Activated CD8-positive, alpha-beta T cell treated with anti-CD3 and anti-CD28 coated beads for 36 hours (primary cell): ENCODE results near the gene CSPG5. TPM values are rescaled to one million over a fixed set of nuclear protein-coding genes. Genes with fewer than 3 reads are reported as not detected.

Experiments
- ATAC-seq: fragments of 200-7000 bp; cut with Tn5 transposase; one replicate; pipeline ENCODE4 v1.10.0; 2021; ENCODE audit warnings: mild to moderate bottlenecking, moderate library complexity
- CTCF ChIA-PET: fragments of 350-600 bp; sonication (Branson Sonifier 250); formaldehyde crosslinking; loops from one replicate; lab custom pipeline; 2021; ENCODE audit warnings: antibody characterized with exemption; lab: Charles Lee
- POLR2A ChIA-PET: fragments of 350-600 bp; sonication (Branson Sonifier 250); formaldehyde crosslinking; loops from one replicate; lab custom pipeline; 2021; ENCODE audit warnings: antibody characterized with exemption; lab: Charles Lee
- DNase-seq: peaks from one replicate; pipeline ENCODE4 v3.0.0-alpha.2; 2020
- H3K27ac Mint-ChIP-seq: one replicate; pipeline ENCODE4 v1.8.0; 2021; ENCODE audit warnings: mild to moderate bottlenecking, mixed read lengths
- H3K27me3 Mint-ChIP-seq: one replicate; pipeline ENCODE4 v1.8.0; 2021; ENCODE audit warnings: mixed read lengths
- H3K36me3 Mint-ChIP-seq: one replicate; pipeline ENCODE4 v1.8.0; 2021; ENCODE audit warnings: low read depth, mixed read lengths
- H3K4me1 Mint-ChIP-seq: one replicate; pipeline ENCODE4 v1.8.0; 2021; ENCODE audit warnings: low read depth, mixed read lengths
- H3K4me3 Mint-ChIP-seq: one replicate; pipeline ENCODE4 v1.8.0; 2021; ENCODE audit warnings: mild to moderate bottlenecking, moderate library complexity, mixed read lengths
- H3K9me3 Mint-ChIP-seq: one replicate; pipeline ENCODE4 v1.8.0; 2021; ENCODE audit warnings: mixed read lengths
- CTCF ChIP-seq: fragments of 200-600 bp; IDR thresholded peaks from one replicate; pipeline ENCODE4 v1.8.0; 2022; ENCODE audit warnings: antibody characterized with exemption, mild to moderate bottlenecking
- intact Hi-C: fragments of 100-400 bp; cut with micrococcal nuclease; formaldehyde crosslinking; loops from one replicate; pipeline ENCODE4 v1.10.0; 2022
- total RNA-seq, 2 experiments: library from RNA; stranded (reverse); gene quantifications; one replicate each; pipeline ENCODE4 v1.2.3, GENCODE V29; 2021

CSPG5 gene
- total RNA-seq, 2 experiments from 2014 or later, result 0.54 to 0.58 TPM

GRCh38 chr3:47610583-47610982 is 31.9 kb upstream of the CSPG5 start:
- ChIA-PET POLR2A (no interaction called here), CTCF (no interaction called here)
- no peak for DNase-seq

GRCh38 chr3:47607335-47607734 is 28.7 kb upstream of the CSPG5 start:
- no peaks in the 10 kb centered on the region for H3K27me3 Mint-ChIP-seq
- no peak for TF ChIP-seq CTCF
- peaks cover 55% of the 10 kb centered on the region for H3K36me3 Mint-ChIP-seq
- POLR2A ChIA-PET, result no interaction called here
- H3K4me1 Mint-ChIP-seq, result no peaks in the 10 kb centered on the region
- no peak for DNase-seq
- no peak overlapping the region for H3K27ac Mint-ChIP-seq
- H3K4me3 Mint-ChIP-seq, result no peak overlapping the region
- intact Hi-C loops, result no loop called here
- no peaks in the 10 kb centered on the region for H3K9me3 Mint-ChIP-seq
- ATAC-seq, result no peak
- CTCF ChIA-PET, result interaction anchor here (1.2 kb wide), 1 partner anchor 9 kb away, joined by 3 read pairs; no protein-coding TSS in a partner anchor

More at GRCh38 chr3:47610583-47610982, 31.9 kb upstream of the CSPG5 start:
- Mint-ChIP-seq H3K4me3 (no peak overlapping the region), H3K36me3 (peaks cover 44% of the 10 kb centered on the region), H3K27ac (no peak overlapping the region), H3K4me1 (no peaks in the 10 kb centered on the region), H3K27me3 (no peaks in the 10 kb centered on the region), H3K9me3 (no peaks in the 10 kb centered on the region)
- ATAC-seq, result no peak
- no peak for TF ChIP-seq CTCF
- intact Hi-C loops, result no loop called here

GRCh38 chr3:47606165-47606564 is 27.5 kb upstream of the CSPG5 start:
- ChIA-PET POLR2A (no interaction called here), CTCF (interaction anchor here (0.7 kb wide), 1 partner anchor 20 kb away, joined by 3 read pairs; no protein-coding TSS in a partner anchor)
- Mint-ChIP-seq H3K4me1 (no peaks in the 10 kb centered on the region), H3K9me3 (no peaks in the 10 kb centered on the region), H3K27ac (no peak overlapping the region), H3K36me3 (peaks cover 53% of the 10 kb centered on the region), H3K27me3 (no peaks in the 10 kb centered on the region), H3K4me3 (no peak overlapping the region)
- no peak for DNase-seq
- intact Hi-C loops, result no loop called here
- TF ChIP-seq CTCF, result no peak
- no peak for ATAC-seq

- DNase-seq, result no peak
- Mint-ChIP-seq H3K36me3 (peaks cover 48% of the 10 kb centered on the region), H3K4me3 (no peak overlapping the region), H3K9me3 (no peaks in the 10 kb centered on the region), H3K27me3 (no peaks in the 10 kb centered on the region), H3K27ac (no peak overlapping the region), H3K4me1 (no peaks in the 10 kb centered on the region)
- ChIA-PET POLR2A (no interaction called here), CTCF (interaction anchor here (0.7 kb wide), 1 partner anchor 19 kb away, joined by 3 read pairs; no protein-coding TSS in a partner anchor)
- ATAC-seq, result no peak
- no peak for TF ChIP-seq CTCF
- intact Hi-C loops, result no loop called here
These were observed 27.0 kb upstream of the CSPG5 start for GRCh38 chr3:47605652-47606051.

DNA sequence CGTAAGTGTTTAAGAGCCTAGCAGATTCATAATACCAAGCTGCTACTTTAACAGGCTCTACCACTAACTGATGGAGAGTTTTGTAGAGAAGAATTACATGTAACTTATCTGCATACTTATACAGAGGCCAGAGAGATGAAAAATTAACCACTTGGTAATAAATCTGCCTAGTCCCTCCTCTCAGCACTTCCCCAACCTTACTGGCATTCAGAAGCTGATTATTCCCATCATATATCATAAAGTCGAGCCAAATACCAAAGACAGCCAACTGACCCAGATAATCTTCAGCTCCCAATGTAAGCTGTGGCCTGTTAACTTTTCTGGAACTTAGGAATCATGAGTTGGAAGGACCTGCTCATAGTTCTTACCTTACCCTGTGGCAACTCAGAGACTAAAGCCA is 25.5 kb upstream of the CSPG5 start:
- Mint-ChIP-seq H3K4me1 (no peaks in the 10 kb centered on the region), H3K9me3 (no peaks in the 10 kb centered on the region), H3K27ac (no peak overlapping the region), H3K27me3 (no peaks in the 10 kb centered on the region), H3K4me3 (no peak overlapping the region), H3K36me3 (peaks cover 33% of the 10 kb centered on the region)
- intact Hi-C loops, result no loop called here
- TF ChIP-seq CTCF, result no peak
- DNase-seq, result no peak
- ChIA-PET CTCF (no interaction called here), POLR2A (no interaction called here)
- ATAC-seq, result no peak
